Globus pallidus (tissue), 1 donor: ENCODE data around the gene AGAP1.

Experiments
- DNase-seq: peaks from one replicate; pipeline ENCODE4 v3.0.0-alpha.2; 2015; ENCODE audit warnings: low spot score

AGAP1 gene

GRCh38 chr2:236008857-236009256, 515.0 kb downstream of the AGAP1 start:
- DNase-seq: no peak

- DNase-seq: no peak
These were observed 517.3 kb downstream of the AGAP1 start for GRCh38 chr2:236010920-236011685.

GRCh38 chr2:236012155-236012554, 518.3 kb downstream of the AGAP1 start:
- no peak for DNase-seq

- no peak for DNase-seq
These were observed 520.7 kb downstream of the AGAP1 start for GRCh38 chr2:236014408-236015131.

GRCh38 chr2:236015171-236015570, 521.3 kb downstream of the AGAP1 start:
- no peak for DNase-seq

- DNase-seq: no peak
These were observed 522.7 kb downstream of the AGAP1 start for GRCh38 chr2:236016496-236016895.

GRCh38 chr2:236017446-236017845, 523.6 kb downstream of the AGAP1 start:
- no peak for DNase-seq

- no peak for DNase-seq
These were observed 525.6 kb downstream of the AGAP1 start for GRCh38 chr2:236019434-236019833.

GRCh38 chr2:236021499-236022057, 527.7 kb downstream of the AGAP1 start:
- no peak for DNase-seq

- no peak for DNase-seq
These were observed 528.3 kb downstream of the AGAP1 start for GRCh38 chr2:236022128-236022527.

- no peak for DNase-seq
These were observed 532.0 kb downstream of the AGAP1 start for GRCh38 chr2:236025892-236026291.

GRCh38 chr2:236026841-236027240, 533.0 kb downstream of the AGAP1 start:
- no peak for DNase-seq

GRCh38 chr2:236028066-236028465, 534.2 kb downstream of the AGAP1 start:
- DNase-seq: no peak

- no peak for DNase-seq
These were observed 539.6 kb downstream of the AGAP1 start for GRCh38 chr2:236033462-236033861.

- DNase-seq: no peak
These were observed 541.1 kb downstream of the AGAP1 start for GRCh38 chr2:236034974-236035373.

GRCh38 chr2:236036045-236036444, 542.2 kb downstream of the AGAP1 start:
- DNase-seq: no peak

GRCh38 chr2:236038096-236038495, 544.3 kb downstream of the AGAP1 start:
- no peak for DNase-seq

GRCh38 chr2:236040600-236041328, 546.9 kb downstream of the AGAP1 start:
- no peak for DNase-seq

GRCh38 chr2:236041616-236042015, 547.8 kb downstream of the AGAP1 start:
- DNase-seq: no peak

GRCh38 chr2:236042087-236042486, 548.2 kb downstream of the AGAP1 start:
- DNase-seq: no peak

- no peak for DNase-seq
These were observed 550.3 kb downstream of the AGAP1 start for GRCh38 chr2:236044191-236044590.
